Liver (tissue), 9 donors: ENCODE measurements around the gene LDLRAD4. TPM values are rescaled to one million over a fixed set of nuclear protein-coding genes. Genes with fewer than 3 reads are reported as not detected.

Experiments used
- DNase-seq: peaks from one replicate; pipeline ENCODE4 v3.0.0-alpha.2; 2017; ENCODE audit warnings: low spot score
- H3K27ac ChIP-seq, 2 donors: one replicate each; pipeline ENCODE4 v1.7.0; 2013; ENCODE audit warnings: inconsistent platforms in 2 of 2, low read length in 2 of 2, control low read depth in 1 of 2, low read depth in 1 of 2, mild to moderate bottlenecking in 1 of 2
- H3K27me3 ChIP-seq, 4 donors: one replicate each; pipeline versions ENCODE4 v1.6.1 to v1.7.0; 2013; ENCODE audit warnings: low read length in 3 of 4, inconsistent platforms in 1 of 4, mild to moderate bottlenecking in 1 of 4, moderate library complexity in 1 of 4; ENCODE audit not compliant: control insufficient read depth in 4 of 4, insufficient read depth in 4 of 4
- H3K36me3 ChIP-seq, 4 donors: one replicate each; pipeline versions ENCODE4 v1.6.1 to v1.7.0; 2013; ENCODE audit warnings: low read length in 3 of 4, mild to moderate bottlenecking in 3 of 4, low read depth in 1 of 4, moderate library complexity in 1 of 4; ENCODE audit not compliant: control insufficient read depth in 4 of 4, insufficient read depth in 3 of 4
- H3K4me1 ChIP-seq, 4 donors: one replicate each; pipeline versions ENCODE4 v1.6.1 to v1.7.0; 2013; ENCODE audit warnings: low read length in 3 of 4, mild to moderate bottlenecking in 3 of 4, moderate library complexity in 1 of 4; ENCODE audit not compliant: control insufficient read depth in 4 of 4, insufficient read depth in 4 of 4
- H3K4me3 ChIP-seq, 3 donors: one replicate each; pipeline versions ENCODE4 v1.6.1 to v1.7.0; 2013; ENCODE audit warnings: low read length in 3 of 3, control low read depth in 1 of 3, low read depth in 1 of 3, mild to moderate bottlenecking in 1 of 3
- H3K9ac ChIP-seq, 2 donors: one replicate each; pipeline ENCODE4 v1.7.0; 2013; ENCODE audit warnings: low read length in 2 of 2, mild to moderate bottlenecking in 2 of 2, moderate library complexity in 2 of 2, control low read depth in 1 of 2, low read depth in 1 of 2
- H3K9me3 ChIP-seq, 4 donors: one replicate each; pipeline versions ENCODE4 v1.6.1 to v1.7.0; 2013; ENCODE audit warnings: low read length in 3 of 4; ENCODE audit not compliant: control insufficient read depth in 4 of 4
- EGR1 ChIP-seq, 2 donors: IDR thresholded peaks; 2 replicates each; pipeline ENCODE4 v1.6.1; 2016 to 2018; ENCODE audit warnings: antibody characterized with exemption in 2 of 2, low read depth in 2 of 2
- FOXA1 ChIP-seq: IDR thresholded peaks from 2 replicates; pipeline ENCODE4 v1.6.1; 2016; ENCODE audit warnings: antibody characterized with exemption
- GABPA ChIP-seq, 2 donors: IDR thresholded peaks in 1 of 2; conservative IDR thresholded peaks in 1 of 2; 2 replicates each; pipeline ENCODE4 v1.6.1; 2016; ENCODE audit warnings: antibody characterized with exemption in 2 of 2, mild to moderate bottlenecking in 1 of 2, moderate library complexity in 1 of 2
- HNF4A ChIP-seq, 2 donors: conservative IDR thresholded peaks; 2 replicates each; pipeline ENCODE4 v1.6.1; 2016; ENCODE audit warnings: antibody characterized with exemption in 2 of 2, mild to moderate bottlenecking in 2 of 2
- HNF4G ChIP-seq: IDR thresholded peaks from 2 replicates; pipeline ENCODE4 v1.6.1; 2016; ENCODE audit warnings: antibody characterized with exemption
- JUND ChIP-seq, 2 donors: IDR thresholded peaks; 2 replicates each; pipeline ENCODE4 v1.6.1; 2016; ENCODE audit warnings: antibody characterized with exemption in 2 of 2
- NR2F2 ChIP-seq: IDR thresholded peaks from 2 replicates; pipeline ENCODE4 v1.6.1; 2016; ENCODE audit warnings: antibody characterized with exemption
- RAD21 ChIP-seq, 2 donors: IDR thresholded peaks; 2 replicates each; pipeline ENCODE4 v1.6.1; 2016; ENCODE audit warnings: antibody characterized with exemption in 2 of 2, mild to moderate bottlenecking in 2 of 2
- RXRA ChIP-seq, 2 donors: IDR thresholded peaks; 2 replicates each; pipeline ENCODE4 v1.6.1; 2017 to 2018; ENCODE audit warnings: antibody characterized with exemption in 2 of 2, mild to moderate bottlenecking in 1 of 2
- TAF1 ChIP-seq: conservative IDR thresholded peaks from 2 replicates; pipeline ENCODE4 v1.6.1; 2016; ENCODE audit warnings: antibody characterized with exemption, mild to moderate bottlenecking
- YY1 ChIP-seq: IDR thresholded peaks from 2 replicates; pipeline ENCODE4 v1.6.1; 2016; ENCODE audit warnings: antibody characterized with exemption, mild to moderate bottlenecking
- WGBS: extraction: QIAGEN DNeasy Blood & Tissue Kit; methylation state at CpG from one replicate; pipeline ENCODE4 v1.1.7; 2013; 5-methylcytosine and 5-hydroxymethylcytosine counted together
- polyA plus RNA-seq, 2 donors: library from polyadenylated mRNA; stranded (reverse) in 1 of 2; unstranded in 1 of 2; fragments of 200-250 nt in 1 of 2; fragments of >200 nt in 1 of 2; fragmentation: Nextera tagmentation in 1 of 2; extraction: Ambion mirVana in 1 of 2; gene quantifications; one replicate each; pipeline versions ENCODE4 v1.2.1 to v1.2.3, GENCODE V29; 2013 to 2015
- total RNA-seq, 2 donors: library from RNA; depleted of rRNA; stranded (reverse); fragments of >200 nt; gene quantifications; one replicate each; pipeline ENCODE4 v1.2.3, GENCODE V29; 2014
- TF ChIP-seq, protein P1 (sequence below): IDR thresholded peaks from 2 replicates; pipeline ENCODE4 v1.6.1; 2016; ENCODE audit warnings: antibody characterized with exemption, mild to moderate bottlenecking
- TF ChIP-seq, protein P2 (sequence below): IDR thresholded peaks from 2 replicates; pipeline ENCODE4 v1.6.1; 2016; ENCODE audit warnings: antibody characterized with exemption
- TF ChIP-seq, protein P3 (sequence below): IDR thresholded peaks from 2 replicates; pipeline ENCODE4 v1.6.1; 2016; ENCODE audit warnings: antibody characterized with exemption
- donor health status: healthy.
- donor health status: healthy.
- donor health status: healthy.
- donor health status: healthy.
- donor health status: healthy.

The LDLRAD4 gene
- total and polyA plus RNA-seq, 4 donors = 4.8 to 41.7 (median 12.7) TPM

DNA sequence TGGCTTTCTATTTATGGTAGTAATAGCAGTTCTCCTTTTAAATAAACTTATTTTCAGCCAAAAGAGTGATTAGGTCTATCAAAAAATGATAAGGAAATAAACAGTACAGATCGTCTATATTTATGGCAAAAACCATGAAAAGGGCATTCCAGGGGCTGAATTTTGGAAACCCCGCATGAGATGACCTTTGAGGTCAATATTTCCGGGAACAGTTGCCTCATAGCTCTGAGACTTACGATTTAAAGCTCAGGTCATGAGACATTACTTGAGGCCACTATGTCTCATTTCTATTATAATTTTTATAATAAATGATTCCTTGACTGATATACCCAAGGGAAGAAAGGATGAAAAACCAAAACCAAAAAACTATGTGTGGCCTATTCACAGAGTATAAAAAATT, 101.1 kb downstream of the LDLRAD4 start (continued):
- TF ChIP-seq, protein P1, sequence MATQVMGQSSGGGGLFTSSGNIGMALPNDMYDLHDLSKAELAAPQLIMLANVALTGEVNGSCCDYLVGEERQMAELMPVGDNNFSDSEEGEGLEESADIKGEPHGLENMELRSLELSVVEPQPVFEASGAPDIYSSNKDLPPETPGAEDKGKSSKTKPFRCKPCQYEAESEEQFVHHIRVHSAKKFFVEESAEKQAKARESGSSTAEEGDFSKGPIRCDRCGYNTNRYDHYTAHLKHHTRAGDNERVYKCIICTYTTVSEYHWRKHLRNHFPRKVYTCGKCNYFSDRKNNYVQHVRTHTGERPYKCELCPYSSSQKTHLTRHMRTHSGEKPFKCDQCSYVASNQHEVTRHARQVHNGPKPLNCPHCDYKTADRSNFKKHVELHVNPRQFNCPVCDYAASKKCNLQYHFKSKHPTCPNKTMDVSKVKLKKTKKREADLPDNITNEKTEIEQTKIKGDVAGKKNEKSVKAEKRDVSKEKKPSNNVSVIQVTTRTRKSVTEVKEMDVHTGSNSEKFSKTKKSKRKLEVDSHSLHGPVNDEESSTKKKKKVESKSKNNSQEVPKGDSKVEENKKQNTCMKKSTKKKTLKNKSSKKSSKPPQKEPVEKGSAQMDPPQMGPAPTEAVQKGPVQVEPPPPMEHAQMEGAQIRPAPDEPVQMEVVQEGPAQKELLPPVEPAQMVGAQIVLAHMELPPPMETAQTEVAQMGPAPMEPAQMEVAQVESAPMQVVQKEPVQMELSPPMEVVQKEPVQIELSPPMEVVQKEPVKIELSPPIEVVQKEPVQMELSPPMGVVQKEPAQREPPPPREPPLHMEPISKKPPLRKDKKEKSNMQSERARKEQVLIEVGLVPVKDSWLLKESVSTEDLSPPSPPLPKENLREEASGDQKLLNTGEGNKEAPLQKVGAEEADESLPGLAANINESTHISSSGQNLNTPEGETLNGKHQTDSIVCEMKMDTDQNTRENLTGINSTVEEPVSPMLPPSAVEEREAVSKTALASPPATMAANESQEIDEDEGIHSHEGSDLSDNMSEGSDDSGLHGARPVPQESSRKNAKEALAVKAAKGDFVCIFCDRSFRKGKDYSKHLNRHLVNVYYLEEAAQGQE = no peak
- TF ChIP-seq RXRA (IDR thresholded peaks at IDR 0.05) = peak in 1 of 2 donors; percentile 30

DNA sequence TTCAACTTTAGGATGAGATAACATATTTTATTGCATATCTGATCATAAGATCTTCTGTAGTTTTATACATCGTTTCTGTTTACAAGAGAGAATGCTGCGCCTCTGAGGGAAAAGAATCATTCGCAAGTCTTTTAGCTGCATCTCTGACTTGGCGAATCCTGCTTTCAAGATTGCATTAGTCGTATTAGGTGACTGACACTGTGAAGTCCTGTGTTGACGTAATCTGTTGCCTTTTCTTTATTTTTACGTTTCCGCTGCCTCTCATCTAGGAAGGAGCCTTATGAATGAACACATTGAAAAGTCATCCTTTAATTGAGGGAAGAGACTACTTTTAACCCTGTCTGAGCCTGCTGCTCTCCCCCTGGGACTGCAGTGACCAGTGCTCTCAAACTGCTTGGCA, 101.5 kb downstream of the LDLRAD4 start:
- Histone ChIP-seq H3K36me3 (no peaks in the 10 kb centered on the region), H3K9me3 (peaks cover 0 to 5% (median 2%) of the 10 kb centered on the region in 4 donors), H3K4me3 (no peak overlapping the region), H3K27ac (peak overlapping the region in 1 of 2 donors; percentile 37), H3K9ac (no peak overlapping the region), H3K27me3 (no peaks in the 10 kb centered on the region), H3K4me1 (peaks cover 0 to 10% (median under 1%) of the 10 kb centered on the region in 4 donors)
- DNase-seq = no peak
- TF ChIP-seq RAD21 (IDR thresholded peaks at IDR 0.05) (no peak), NR2F2 (no peak), YY1 (no peak), HNF4G (no peak), RXRA (IDR thresholded peaks at IDR 0.05) (no peak), HNF4A (conservative IDR thresholded peaks at IDR 0.05) (no peak), EGR1 (IDR thresholded peaks at IDR 0.05; ENCODE audit: low read depth in 2 of 2) (no peak)
- TF ChIP-seq, protein P2, sequence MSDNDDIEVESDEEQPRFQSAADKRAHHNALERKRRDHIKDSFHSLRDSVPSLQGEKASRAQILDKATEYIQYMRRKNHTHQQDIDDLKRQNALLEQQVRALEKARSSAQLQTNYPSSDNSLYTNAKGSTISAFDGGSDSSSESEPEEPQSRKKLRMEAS = no peak
- TF ChIP-seq, protein P1 = no peak
- TF ChIP-seq, protein P3, sequence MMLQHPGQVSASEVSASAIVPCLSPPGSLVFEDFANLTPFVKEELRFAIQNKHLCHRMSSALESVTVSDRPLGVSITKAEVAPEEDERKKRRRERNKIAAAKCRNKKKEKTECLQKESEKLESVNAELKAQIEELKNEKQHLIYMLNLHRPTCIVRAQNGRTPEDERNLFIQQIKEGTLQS = no peak
- 90% methylated on average over 8 of the region's 8 CpGs for WGBS

DNA sequence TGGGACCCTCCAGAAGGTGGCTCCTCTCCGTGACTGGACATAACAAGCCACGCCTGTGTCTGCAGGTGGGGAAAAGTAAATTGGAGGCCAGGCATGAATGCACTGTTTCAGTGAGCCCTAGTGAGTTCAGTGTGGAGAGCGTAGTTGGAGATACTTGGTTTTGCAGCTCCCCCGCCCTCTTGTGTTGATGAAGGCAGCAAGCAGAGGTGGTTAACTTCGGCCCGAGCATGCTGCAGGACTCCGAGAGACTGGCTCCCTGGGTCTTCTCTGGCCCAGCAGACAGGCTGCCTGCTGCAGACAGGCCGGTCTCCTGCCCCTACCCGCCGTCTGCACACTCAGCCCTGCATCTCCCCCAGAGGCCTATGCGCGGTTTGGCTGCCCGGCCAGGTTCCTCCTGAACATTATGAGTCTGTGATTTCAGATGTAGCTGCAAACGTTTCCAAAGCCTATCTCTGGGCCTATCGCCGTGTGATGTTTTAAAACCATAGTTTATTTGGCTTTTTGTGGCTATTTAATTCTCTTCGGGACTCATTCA, 102.4 kb downstream of the LDLRAD4 start:
- TF ChIP-seq YY1 (no peak), EGR1 (IDR thresholded peaks at IDR 0.05; ENCODE audit: low read depth in 2 of 2) (no peak), RXRA (IDR thresholded peaks at IDR 0.05) (no peak), HNF4G (no peak), HNF4A (conservative IDR thresholded peaks at IDR 0.05) (no peak), NR2F2 (no peak), RAD21 (IDR thresholded peaks at IDR 0.05) (no peak), GABPA (IDR thresholded peaks at IDR 0.05 in 1 of 2, conservative IDR thresholded peaks at IDR 0.05 in 1 of 2) (no peak), TAF1 (no peak), JUND (IDR thresholded peaks at IDR 0.05) (no peak), FOXA1 (no peak)
- peaks cover 0 to 3% (median 1%) of the 10 kb centered on the region in 4 donors for H3K9me3 ChIP-seq
- no peak overlapping the region for H3K4me3 ChIP-seq
- peaks cover 0 to 8% (median 0%) of the 10 kb centered on the region in 4 donors for H3K4me1 ChIP-seq
- no peaks in the 10 kb centered on the region for H3K27me3 ChIP-seq
- H3K36me3 ChIP-seq = no peaks in the 10 kb centered on the region
- no peak for DNase-seq
- 95% methylated on average over 17 of the region's 17 CpGs for WGBS
- no peak overlapping the region for H3K9ac ChIP-seq
- no peak overlapping the region for H3K27ac ChIP-seq
